OCI-LY3 (cell line): Measurements from ENCODE around the gene CR2.

Experiments
- EZH2phosphoT487 ChIP-seq: fragments of 200-600 bp; shearing (Covaris generic); IDR thresholded peaks from 2 replicates; pipeline ENCODE4 v1.6.1; 2018; ENCODE audit warnings: antibody characterized with exemption, mixed run types, low read depth
- TF ChIP-seq, protein P1 (sequence below): fragments of 200-600, 300-600 bp; sonication (generic); IDR thresholded peaks from 2 replicates; pipeline ENCODE4 v1.5.1; 2014; ENCODE audit warnings: antibody characterized with exemption, low read length, low read depth

GRCh38 chr1:207421078-207421477 is 33.0 kb upstream of the CR2 start:
- TF ChIP-seq, protein P1, sequence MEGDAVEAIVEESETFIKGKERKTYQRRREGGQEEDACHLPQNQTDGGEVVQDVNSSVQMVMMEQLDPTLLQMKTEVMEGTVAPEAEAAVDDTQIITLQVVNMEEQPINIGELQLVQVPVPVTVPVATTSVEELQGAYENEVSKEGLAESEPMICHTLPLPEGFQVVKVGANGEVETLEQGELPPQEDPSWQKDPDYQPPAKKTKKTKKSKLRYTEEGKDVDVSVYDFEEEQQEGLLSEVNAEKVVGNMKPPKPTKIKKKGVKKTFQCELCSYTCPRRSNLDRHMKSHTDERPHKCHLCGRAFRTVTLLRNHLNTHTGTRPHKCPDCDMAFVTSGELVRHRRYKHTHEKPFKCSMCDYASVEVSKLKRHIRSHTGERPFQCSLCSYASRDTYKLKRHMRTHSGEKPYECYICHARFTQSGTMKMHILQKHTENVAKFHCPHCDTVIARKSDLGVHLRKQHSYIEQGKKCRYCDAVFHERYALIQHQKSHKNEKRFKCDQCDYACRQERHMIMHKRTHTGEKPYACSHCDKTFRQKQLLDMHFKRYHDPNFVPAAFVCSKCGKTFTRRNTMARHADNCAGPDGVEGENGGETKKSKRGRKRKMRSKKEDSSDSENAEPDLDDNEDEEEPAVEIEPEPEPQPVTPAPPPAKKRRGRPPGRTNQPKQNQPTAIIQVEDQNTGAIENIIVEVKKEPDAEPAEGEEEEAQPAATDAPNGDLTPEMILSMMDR = no peak
- no peak for TF ChIP-seq EZH2phosphoT487
